Kidney (tissue), 14 donors: ENCODE data around the gene TBC1D9. TPM values are rescaled to one million over a fixed set of nuclear protein-coding genes. Genes with fewer than 3 reads are reported as not detected.

ENCODE experiments used
- DNase-seq, 5 donors: peaks; one replicate each; pipeline ENCODE4 v3.0.0-alpha.2; 2013 to 2020
- FAIRE-seq: peaks from 2 replicates; lab custom pipeline; 2012; peaks lifted over from hg19 to GRCh38; lab: Jason Lieb, UNC
- H3K27ac ChIP-seq, 2 donors: one replicate each; pipeline ENCODE4 v1.7.0; 2013; ENCODE audit warnings: low read depth in 2 of 2, low read length in 2 of 2, inconsistent platforms in 1 of 2
- H3K27me3 ChIP-seq: one replicate; pipeline ENCODE4 v1.7.1; 2013; ENCODE audit warnings: low read length, inconsistent platforms; ENCODE audit not compliant: control insufficient read depth, insufficient read depth
- H3K36me3 ChIP-seq, 3 donors: one replicate each; pipeline versions ENCODE4 v1.7.0 to v1.7.1; 2013; ENCODE audit warnings: low read length in 3 of 3, control low read depth in 1 of 3, inconsistent platforms in 1 of 3; ENCODE audit not compliant: insufficient read depth in 3 of 3, control insufficient read depth in 2 of 3
- H3K4me1 ChIP-seq, 3 donors: one replicate each; pipeline versions ENCODE4 v1.7.0 to v1.7.1; 2013; ENCODE audit warnings: low read length in 3 of 3, inconsistent platforms in 1 of 3, low read depth in 1 of 3; ENCODE audit not compliant: control insufficient read depth in 2 of 3, insufficient read depth in 2 of 3
- H3K4me3 ChIP-seq, 3 donors: one replicate each; pipeline versions ENCODE4 v1.7.0 to v1.8.1; 2013; ENCODE audit warnings: low read length in 3 of 3, control low read depth in 1 of 3, inconsistent platforms in 1 of 3
- H3K9ac ChIP-seq, 3 donors: one replicate each; pipeline versions ENCODE4 v1.7.0 to v1.7.1; 2013; ENCODE audit warnings: low read length in 3 of 3, control low read depth in 1 of 3, inconsistent platforms in 1 of 3
- H3K9me3 ChIP-seq, 3 donors: one replicate each; pipeline versions ENCODE4 v1.7.0 to v1.7.1; 2013; ENCODE audit warnings: low read length in 3 of 3, control low read depth in 1 of 3, inconsistent platforms in 1 of 3; ENCODE audit not compliant: control insufficient read depth in 2 of 3, insufficient read depth in 1 of 3
- CTCF ChIP-seq: IDR thresholded peaks from 3 replicates; pipeline ENCODE4 v1.5.1; 2012; ENCODE audit warnings: mild to moderate bottlenecking, moderate library complexity, borderline replicate concordance; ENCODE audit not compliant: insufficient read depth; ENCODE audit errors: extremely low read depth
- intact Hi-C: fragments of 100-400 bp; cut with DNase I; formaldehyde crosslinking; loops from one replicate; pipeline ENCODE4 v1.11.1; 2022
- polyA plus RNA-seq: library from polyadenylated mRNA; stranded (reverse); fragments of 350-450 nt; fragmentation: Illumina TruSeq; extraction: RNeasy Lipid Tissue Mini Kit (QIAGEN cat#74804); gene quantifications from one replicate; pipeline ENCODE4 v1.2.3, GENCODE V29; 2014; ENCODE audit warnings: low read depth, low replicate concordance; ENCODE audit not compliant: insufficient read depth
- total RNA-seq: library from RNA; stranded (reverse); fragmentation: NEBNext Ultra II Directional; extraction: Animal tissue kit (Norgen Biotek cat#: 25700); gene quantifications from one replicate; pipeline ENCODE4 v1.2.1, GENCODE V29; 2021
- donor health status: control.
- donor health status: control.
- donor health status: control.
- donor health status: control.
- donor health status: control.
- donor health status: DM: yes; HTN: yes; CAD: no.
- donor health status: Normal renal cell carcinoma (clear cell type).

TBC1D9 gene
- total and polyA plus RNA-seq, 2 donors from 2014 or later: 14.4 to 38.6 TPM

- H3K9me3 ChIP-seq: no peaks in the 10 kb centered on the region
- no peak for DNase-seq
- H3K9ac ChIP-seq: no peak overlapping the region
- H3K27ac ChIP-seq: no peak overlapping the region
- no peaks in the 10 kb centered on the region for H3K27me3 ChIP-seq
- no peak for FAIRE-seq
- no peaks in the 10 kb centered on the region for H3K36me3 ChIP-seq
- intact Hi-C loops: no loop called here
- no peak for TF ChIP-seq CTCF
- H3K4me1 ChIP-seq: no peaks in the 10 kb centered on the region
- H3K4me3 ChIP-seq: no peak overlapping the region
Observed at GRCh38 chr4:140800666-140801065, 44.5 kb upstream of the TBC1D9 start.

- no peak overlapping the region for H3K4me3 ChIP-seq
- intact Hi-C loops: no loop called here
- H3K4me1 ChIP-seq: no peaks in the 10 kb centered on the region
- no peak overlapping the region for H3K27ac ChIP-seq
- H3K36me3 ChIP-seq: no peaks in the 10 kb centered on the region
- no peaks in the 10 kb centered on the region for H3K9me3 ChIP-seq
- FAIRE-seq: no peak
- DNase-seq: no peak
- H3K9ac ChIP-seq: no peak overlapping the region
- H3K27me3 ChIP-seq: no peaks in the 10 kb centered on the region
- TF ChIP-seq CTCF: no peak
Observed at GRCh38 chr4:140799686-140800225, 43.6 kb upstream of the TBC1D9 start.

GRCh38 chr4:140793291-140793690, 37.1 kb upstream of the TBC1D9 start:
- Histone ChIP-seq H3K27ac (no peak overlapping the region), H3K36me3 (no peaks in the 10 kb centered on the region), H3K9ac (no peak overlapping the region), H3K4me1 (no peaks in the 10 kb centered on the region), H3K9me3 (no peaks in the 10 kb centered on the region), H3K27me3 (no peaks in the 10 kb centered on the region), H3K4me3 (no peak overlapping the region)
- DNase-seq: no peak
- intact Hi-C loops: no loop called here
- no peak for FAIRE-seq
- TF ChIP-seq CTCF: no peak

GRCh38 chr4:140790765-140791164, 34.6 kb upstream of the TBC1D9 start:
- peak in 1 of 5 donors; percentile 19 for DNase-seq
- Histone ChIP-seq H3K9me3 (no peaks in the 10 kb centered on the region), H3K27ac (no peak overlapping the region), H3K9ac (no peak overlapping the region), H3K36me3 (no peaks in the 10 kb centered on the region), H3K27me3 (no peaks in the 10 kb centered on the region), H3K4me1 (no peaks in the 10 kb centered on the region), H3K4me3 (no peak overlapping the region)
- TF ChIP-seq CTCF: no peak
- no peak for FAIRE-seq
- intact Hi-C loops: no loop called here
